ENCODE measurements around the gene OR4D1.

Gene OR4D1

GRCh38 chr17:58153671-58154070 lies 5.5 kb downstream of the OR4D1 start:
- ATAC-seq (no peak), DNase-seq (no peak)

GRCh38 chr17:58156839-58157803 lies 8.9 kb downstream of the OR4D1 start:
- peak; percentile 71 for DNase-seq
- ATAC-seq, result peak; percentile 87

GRCh38 chr17:58158181-58158580 lies 10.0 kb downstream of the OR4D1 start:
- no peak for ATAC-seq
- DNase-seq, result no peak

- DNase-seq (no peak), ATAC-seq (no peak)
Measured at GRCh38 chr17:58161566-58161965, 13.4 kb downstream of the OR4D1 start.

GRCh38 chr17:58165981-58166380 lies 17.8 kb downstream of the OR4D1 start:
- ATAC-seq, result no peak

GRCh38 chr17:58166682-58167081 lies 18.5 kb downstream of the OR4D1 start, which contains the start of gene OR4D2:
Gene OR4D2, plus strand, starts transcription at chr17:58166982. Its CDS starts 2,674 bp downstream, at chr17:58169656.
- ATAC-seq, result no peak

More at GRCh38 chr17:58165981-58166380, 17.8 kb downstream of the OR4D1 start:
- DNase-seq, result no peak

GRCh38 chr17:58170622-58171021 lies 22.4 kb downstream of the OR4D1 start:
- ATAC-seq, result no peak
- no peak for DNase-seq

More at GRCh38 chr17:58166682-58167081, 18.5 kb downstream of the OR4D1 start, which contains the start of gene OR4D2:
- DNase-seq, result no peak

- DNase-seq (peak; percentile 35), ATAC-seq (peak; percentile 68)
Measured at GRCh38 chr17:58172369-58173071, 24.3 kb downstream of the OR4D1 start.

GRCh38 chr17:58174871-58175270 lies 26.7 kb downstream of the OR4D1 start:
- ATAC-seq (no peak), DNase-seq (no peak)

- DNase-seq (no peak), ATAC-seq (no peak)
Measured at GRCh38 chr17:58176200-58176599, 28.0 kb downstream of the OR4D1 start.

- ATAC-seq (no peak), DNase-seq (no peak)
Measured at GRCh38 chr17:58181796-58182195, 33.6 kb downstream of the OR4D1 start.

GRCh38 chr17:58183514-58183913 lies 35.3 kb downstream of the OR4D1 start:
- no peak for DNase-seq
- ATAC-seq, result no peak

GRCh38 chr17:58184308-58184985 lies 36.3 kb downstream of the OR4D1 start:
- ATAC-seq, result peak; percentile 42
- DNase-seq, result no peak

- ATAC-seq (no peak), DNase-seq (no peak)
Measured at GRCh38 chr17:58184986-58185761, 37.0 kb downstream of the OR4D1 start.

GRCh38 chr17:58186591-58186990 lies 38.4 kb downstream of the OR4D1 start:
- ATAC-seq, result no peak

GRCh38 chr17:58187063-58187462 lies 38.9 kb downstream of the OR4D1 start:
- no peak for DNase-seq
- ATAC-seq, result no peak

More at GRCh38 chr17:58186591-58186990, 38.4 kb downstream of the OR4D1 start:
- no peak for DNase-seq

GRCh38 chr17:58187675-58188074 lies 39.5 kb downstream of the OR4D1 start:
- ATAC-seq, result no peak
- DNase-seq, result no peak

GRCh38 chr17:58189436-58190146 lies 41.4 kb downstream of the OR4D1 start:
- no peak for ATAC-seq
- DNase-seq, result no peak

GRCh38 chr17:58191241-58191896 lies 43.2 kb downstream of the OR4D1 start:
- ATAC-seq (no peak), DNase-seq (no peak)

GRCh38 chr17:58192612-58193011 lies 44.4 kb downstream of the OR4D1 start, which contains the start of gene EPX:
Gene EPX, plus strand, starts transcription at chr17:58192726. Its CDS starts 121 bp downstream, at chr17:58192847.
- ATAC-seq (no peak), DNase-seq (no peak)
